ENCODE results near the gene DND1. TPM values are rescaled to one million over a fixed set of nuclear protein-coding genes. Genes with fewer than 3 reads are reported as not detected.
"Not testable (repeated sequence)": the region's sequence is repeated elsewhere in the genome, so short reads cannot be mapped to it uniquely, and the experiment has no call there.

Gene DND1
- total RNA-seq, 1 experiment from 2014 or later: 1.8 TPM

DNA sequence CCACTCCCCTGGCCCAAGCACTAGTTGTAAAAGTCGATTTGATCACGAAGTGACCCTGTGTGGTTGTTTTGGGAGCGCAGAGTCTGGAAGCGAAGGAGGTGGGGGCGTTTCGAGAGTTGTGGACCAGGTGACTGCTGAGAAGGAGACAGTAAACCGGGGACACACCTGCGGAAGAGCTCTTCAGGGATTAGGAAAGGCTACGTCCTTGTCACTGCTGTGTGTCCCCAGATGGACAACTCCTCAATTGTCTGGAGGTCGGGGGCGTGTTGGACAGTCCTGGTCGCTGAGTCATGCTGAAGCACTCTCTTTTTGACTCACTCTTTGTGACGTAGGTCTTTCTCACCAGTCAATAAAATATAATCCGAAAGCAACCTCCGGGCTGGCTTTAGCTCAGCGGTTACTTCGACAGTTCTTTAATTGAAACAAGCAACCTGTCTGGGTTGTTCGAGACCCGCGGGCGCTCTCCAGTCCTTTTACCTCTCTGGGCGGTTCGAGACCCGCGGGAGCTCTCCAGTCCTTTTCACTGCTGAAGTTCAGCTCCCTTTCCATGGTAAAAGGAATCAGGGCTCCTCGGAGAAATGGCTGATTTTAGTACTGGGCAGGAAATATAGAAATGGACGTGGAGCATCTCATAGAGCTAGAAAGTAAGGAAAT, 37.6 kb upstream of the DND1 start:
- ChIA-PET CTCF (interaction anchor here (0.6 to 1.1 kb wide), 6 partner anchors 8 to 336 kb away, joined by 3 to 9 read pairs (median 5); no protein-coding TSS in a partner anchor), POLR2A (interaction anchor here (0.9 to 1.5 kb wide), 7 partner anchors 9 to 63 kb away, joined by 3 to 10 read pairs (median 4); partner anchors contain the start of genes HARS1, HARS2, IK and NDUFA2)
- H3K27ac ChIP-seq (ENCODE audit: low read length): peak overlapping the region; percentile 81
- ATAC-seq: peak; percentile 95
- H3K27me3 ChIP-seq (ENCODE audit: control insufficient read depth, insufficient read depth, low read length): no peaks in the 10 kb centered on the region
- H3K36me3 ChIP-seq (ENCODE audit: control insufficient read depth, insufficient read depth, low read length): no peaks in the 10 kb centered on the region; the same call in 1 of the 2 replicates
- TF ChIP-seq, protein P1, sequence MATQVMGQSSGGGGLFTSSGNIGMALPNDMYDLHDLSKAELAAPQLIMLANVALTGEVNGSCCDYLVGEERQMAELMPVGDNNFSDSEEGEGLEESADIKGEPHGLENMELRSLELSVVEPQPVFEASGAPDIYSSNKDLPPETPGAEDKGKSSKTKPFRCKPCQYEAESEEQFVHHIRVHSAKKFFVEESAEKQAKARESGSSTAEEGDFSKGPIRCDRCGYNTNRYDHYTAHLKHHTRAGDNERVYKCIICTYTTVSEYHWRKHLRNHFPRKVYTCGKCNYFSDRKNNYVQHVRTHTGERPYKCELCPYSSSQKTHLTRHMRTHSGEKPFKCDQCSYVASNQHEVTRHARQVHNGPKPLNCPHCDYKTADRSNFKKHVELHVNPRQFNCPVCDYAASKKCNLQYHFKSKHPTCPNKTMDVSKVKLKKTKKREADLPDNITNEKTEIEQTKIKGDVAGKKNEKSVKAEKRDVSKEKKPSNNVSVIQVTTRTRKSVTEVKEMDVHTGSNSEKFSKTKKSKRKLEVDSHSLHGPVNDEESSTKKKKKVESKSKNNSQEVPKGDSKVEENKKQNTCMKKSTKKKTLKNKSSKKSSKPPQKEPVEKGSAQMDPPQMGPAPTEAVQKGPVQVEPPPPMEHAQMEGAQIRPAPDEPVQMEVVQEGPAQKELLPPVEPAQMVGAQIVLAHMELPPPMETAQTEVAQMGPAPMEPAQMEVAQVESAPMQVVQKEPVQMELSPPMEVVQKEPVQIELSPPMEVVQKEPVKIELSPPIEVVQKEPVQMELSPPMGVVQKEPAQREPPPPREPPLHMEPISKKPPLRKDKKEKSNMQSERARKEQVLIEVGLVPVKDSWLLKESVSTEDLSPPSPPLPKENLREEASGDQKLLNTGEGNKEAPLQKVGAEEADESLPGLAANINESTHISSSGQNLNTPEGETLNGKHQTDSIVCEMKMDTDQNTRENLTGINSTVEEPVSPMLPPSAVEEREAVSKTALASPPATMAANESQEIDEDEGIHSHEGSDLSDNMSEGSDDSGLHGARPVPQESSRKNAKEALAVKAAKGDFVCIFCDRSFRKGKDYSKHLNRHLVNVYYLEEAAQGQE (IDR thresholded peaks at IDR 0.05; ENCODE audit: insufficient read depth in 1 of 2, low read depth in 2 of 2, low read length in 1 of 2): peak; percentile 88 to 94
- TF ChIP-seq, protein P2, sequence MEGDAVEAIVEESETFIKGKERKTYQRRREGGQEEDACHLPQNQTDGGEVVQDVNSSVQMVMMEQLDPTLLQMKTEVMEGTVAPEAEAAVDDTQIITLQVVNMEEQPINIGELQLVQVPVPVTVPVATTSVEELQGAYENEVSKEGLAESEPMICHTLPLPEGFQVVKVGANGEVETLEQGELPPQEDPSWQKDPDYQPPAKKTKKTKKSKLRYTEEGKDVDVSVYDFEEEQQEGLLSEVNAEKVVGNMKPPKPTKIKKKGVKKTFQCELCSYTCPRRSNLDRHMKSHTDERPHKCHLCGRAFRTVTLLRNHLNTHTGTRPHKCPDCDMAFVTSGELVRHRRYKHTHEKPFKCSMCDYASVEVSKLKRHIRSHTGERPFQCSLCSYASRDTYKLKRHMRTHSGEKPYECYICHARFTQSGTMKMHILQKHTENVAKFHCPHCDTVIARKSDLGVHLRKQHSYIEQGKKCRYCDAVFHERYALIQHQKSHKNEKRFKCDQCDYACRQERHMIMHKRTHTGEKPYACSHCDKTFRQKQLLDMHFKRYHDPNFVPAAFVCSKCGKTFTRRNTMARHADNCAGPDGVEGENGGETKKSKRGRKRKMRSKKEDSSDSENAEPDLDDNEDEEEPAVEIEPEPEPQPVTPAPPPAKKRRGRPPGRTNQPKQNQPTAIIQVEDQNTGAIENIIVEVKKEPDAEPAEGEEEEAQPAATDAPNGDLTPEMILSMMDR (IDR thresholded peaks at IDR 0.05): no peak
- TF ChIP-seq TCF7L2 (IDR thresholded peaks at IDR 0.05; ENCODE audit: low read depth, low read length) (no peak), SIN3A (IDR thresholded peaks at IDR 0.05; ENCODE audit: borderline replicate concordance, insufficient read depth, low read depth, low read length) (peak; percentile 92), POLR2AphosphoS5 (IDR thresholded peaks at IDR 0.05; ENCODE audit: low read depth, low read length) (peak; percentile 64; the same call in 1 of the 2 replicates)
- intact Hi-C loops (cut with micrococcal nuclease; ENCODE audit: unreplicated experiment): loop anchor here (10.0 kb wide), 1 partner anchor 136 kb away; no protein-coding TSS in a partner anchor
- in situ Hi-C loops (cut with HindIII; ENCODE audit: low pct_unique_long_range_greater_than_20kb, low sequenced_read_pairs): no loop called here
- no TSS peak for BruUV-seq (replicated peaks)
- DNase-seq (ENCODE audit: low read depth, low spot score): peak; percentile 100
- no peaks in the 10 kb centered on the region for H3K4me1 ChIP-seq (ENCODE audit: control insufficient read depth, insufficient read depth, low read length)
- H3K9me3 ChIP-seq (ENCODE audit: control insufficient read depth, insufficient read depth, low read depth, low read length): no peaks in the 10 kb centered on the region
- H3K4me3 ChIP-seq (ENCODE audit: low read depth in 2 of 2, low read length in 2 of 2): peak overlapping the region; percentile 68 to 78

DNA sequence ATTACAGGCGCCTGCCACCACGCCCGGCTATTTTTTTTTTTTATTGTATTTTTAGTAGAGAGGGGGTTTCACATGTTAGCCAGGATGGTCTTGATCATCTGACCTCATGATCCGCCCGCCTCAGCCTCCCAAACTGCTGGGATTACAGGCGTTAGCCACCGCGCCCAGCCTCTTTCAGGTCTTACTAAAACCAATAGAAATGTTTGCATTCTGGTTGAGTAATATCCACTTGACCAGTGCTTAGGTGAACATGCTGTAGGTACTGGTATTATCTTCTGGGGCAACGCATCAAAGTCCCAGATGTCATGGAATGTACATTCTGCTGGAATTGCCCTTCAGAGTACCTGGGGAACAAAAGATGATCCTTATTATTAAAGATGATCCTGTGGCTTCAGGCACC, 35.4 kb upstream of the DND1 start:
- peaks cover 11% of the 10 kb centered on the region for H3K36me3 ChIP-seq (ENCODE audit: control insufficient read depth, insufficient read depth, low read length)
- POLR2A ChIA-PET: interaction anchor here (0.6 kb wide), 1 partner anchor 11 kb away, joined by 6 read pairs; no protein-coding TSS in a partner anchor
- in situ Hi-C loops (cut with HindIII; ENCODE audit: low pct_unique_long_range_greater_than_20kb, low sequenced_read_pairs); ATAC-seq; DNase-seq (ENCODE audit: low read depth, low spot score); H3K27me3 ChIP-seq (ENCODE audit: control insufficient read depth, insufficient read depth, low read length); H3K4me3 ChIP-seq (ENCODE audit: low read depth in 2 of 2, low read length in 2 of 2); CTCF ChIA-PET; H3K4me1 ChIP-seq (ENCODE audit: control insufficient read depth, insufficient read depth, low read length); H3K9me3 ChIP-seq (ENCODE audit: control insufficient read depth, insufficient read depth, low read depth, low read length); intact Hi-C loops (cut with micrococcal nuclease; ENCODE audit: unreplicated experiment); H3K27ac ChIP-seq (ENCODE audit: low read length); BruUV-seq (replicated peaks): not testable (repeated sequence)

DNA sequence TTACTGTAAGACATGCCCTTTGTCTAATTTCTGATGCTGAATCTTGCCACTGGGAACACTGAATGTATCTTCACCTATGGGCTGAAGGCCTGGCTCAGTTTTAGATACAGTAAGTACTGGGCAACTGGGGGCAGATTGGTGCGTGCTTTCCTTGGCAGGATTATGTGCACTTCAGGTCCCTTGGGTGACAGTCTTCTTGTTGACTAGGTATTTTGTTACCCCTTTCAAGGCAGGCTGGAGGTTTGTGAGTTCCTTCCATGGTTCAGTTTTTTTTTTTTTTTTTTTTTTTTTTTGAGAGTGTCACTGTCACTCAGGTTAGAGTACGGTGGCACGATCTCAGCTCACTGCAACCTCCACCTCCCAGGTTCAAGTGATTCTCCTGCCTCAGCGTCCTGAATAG, 34.4 kb upstream of the DND1 start:
- POLR2A ChIA-PET: no interaction called here
- DNase-seq (ENCODE audit: low read depth, low spot score) (no peak), ATAC-seq (no peak)
- no peaks in the 10 kb centered on the region for H3K4me1 ChIP-seq (ENCODE audit: control insufficient read depth, insufficient read depth, low read length)
- peaks cover 14% of the 10 kb centered on the region for H3K36me3 ChIP-seq (ENCODE audit: control insufficient read depth, insufficient read depth, low read length)
- no peaks in the 10 kb centered on the region for H3K9me3 ChIP-seq (ENCODE audit: control insufficient read depth, insufficient read depth, low read depth, low read length)
- TF ChIP-seq, protein P1 (IDR thresholded peaks at IDR 0.05; ENCODE audit: insufficient read depth in 1 of 2, low read depth in 2 of 2, low read length in 1 of 2): no peak
- 0 out of 2 replicates have a peak, but pooled peaks have one; percentile 18 for TF ChIP-seq POLR2AphosphoS5 (IDR thresholded peaks at IDR 0.05; ENCODE audit: low read depth, low read length)
- intact Hi-C loops (cut with micrococcal nuclease; ENCODE audit: unreplicated experiment): no loop called here
- H3K27me3 ChIP-seq (ENCODE audit: control insufficient read depth, insufficient read depth, low read length): no peaks in the 10 kb centered on the region
- no TSS peak for BruUV-seq (replicated peaks)
- in situ Hi-C loops (cut with HindIII; ENCODE audit: low pct_unique_long_range_greater_than_20kb, low sequenced_read_pairs): no loop called here
- CTCF ChIA-PET: no interaction called here
- no peak overlapping the region for H3K27ac ChIP-seq (ENCODE audit: low read length)
- no peak overlapping the region for H3K4me3 ChIP-seq (ENCODE audit: low read depth in 2 of 2, low read length in 2 of 2)
